Stimulated activated CD8-positive, alpha-beta memory T cell treated with anti-CD3 and anti-CD28 coated beads, Interleukin-15, amount 100 ng/mL, for 48 hours (primary cell): ENCODE results near the gene RAB37.

Source experiments
- DNase-seq, 2 donors: peaks; one replicate each; pipeline ENCODE4 v3.0.0-alpha.2; 2020; ENCODE audit warnings: low read depth in 2 of 2

Gene RAB37

GRCh38 chr17:74777901-74778515 lies 41.0 kb downstream of the RAB37 start:
- DNase-seq: no peak

- DNase-seq: no peak
Observed at GRCh38 chr17:74778960-74779359, 41.9 kb downstream of the RAB37 start.

GRCh38 chr17:74779501-74779900 lies 42.4 kb downstream of the RAB37 start:
- no peak for DNase-seq

GRCh38 chr17:74779948-74780400 lies 42.9 kb downstream of the RAB37 start:
- DNase-seq: peak; percentile 58 to 59

- DNase-seq: no peak
Observed at GRCh38 chr17:74780443-74781238, 43.6 kb downstream of the RAB37 start.

- no peak for DNase-seq
Observed at GRCh38 chr17:74782571-74782970, 45.5 kb downstream of the RAB37 start.

- DNase-seq: no peak
Observed at GRCh38 chr17:74784125-74784810, 47.2 kb downstream of the RAB37 start.

GRCh38 chr17:74785096-74785980 lies 48.3 kb downstream of the RAB37 start:
- DNase-seq: peak in 1 of 2 donors; percentile 21

- DNase-seq: no peak
Observed at GRCh38 chr17:74785981-74786360, 48.9 kb downstream of the RAB37 start.

GRCh38 chr17:74786431-74787055 lies 49.5 kb downstream of the RAB37 start:
- DNase-seq: no peak

- DNase-seq: no peak
Observed at GRCh38 chr17:74790161-74791058, 53.4 kb downstream of the RAB37 start.

GRCh38 chr17:74792586-74793105 lies 55.6 kb downstream of the RAB37 start:
- no peak for DNase-seq

- no peak for DNase-seq
Observed at GRCh38 chr17:74795327-74796020, 58.4 kb downstream of the RAB37 start.

GRCh38 chr17:74796211-74796610 lies 59.2 kb downstream of the RAB37 start:
- no peak for DNase-seq

- DNase-seq: no peak
Observed at GRCh38 chr17:74796866-74797265, 59.8 kb downstream of the RAB37 start.
